ENCODE measurements around the gene CD80. TPM values are rescaled to one million over a fixed set of nuclear protein-coding genes. Genes with fewer than 3 reads are reported as not detected.

The CD80 gene
- total RNA-seq, 1 donor, result not detected

DNA sequence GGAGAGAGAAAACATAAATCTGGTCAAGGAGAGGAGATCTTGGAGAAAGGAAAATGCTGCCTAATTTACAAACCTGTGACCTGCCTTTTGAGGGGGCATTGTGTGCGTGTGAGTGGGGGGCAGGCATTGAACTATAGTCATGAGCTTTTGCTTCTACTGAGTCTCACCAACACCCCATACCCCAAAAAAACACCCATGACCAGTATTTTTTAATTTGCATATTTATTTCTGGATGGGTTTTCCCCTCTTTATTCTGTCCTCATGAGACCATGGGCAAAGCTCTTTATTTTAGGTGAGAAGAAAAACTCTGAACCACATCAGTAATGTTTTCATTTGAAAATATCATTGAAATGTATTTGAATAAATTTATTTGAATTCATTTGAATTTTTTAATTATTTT lies 20.6 kb downstream of the CD80 start:
- H3K4me3 ChIP-seq (ENCODE audit: low read depth, low read length), result no peak overlapping the region
- TF ChIP-seq, protein P1, sequence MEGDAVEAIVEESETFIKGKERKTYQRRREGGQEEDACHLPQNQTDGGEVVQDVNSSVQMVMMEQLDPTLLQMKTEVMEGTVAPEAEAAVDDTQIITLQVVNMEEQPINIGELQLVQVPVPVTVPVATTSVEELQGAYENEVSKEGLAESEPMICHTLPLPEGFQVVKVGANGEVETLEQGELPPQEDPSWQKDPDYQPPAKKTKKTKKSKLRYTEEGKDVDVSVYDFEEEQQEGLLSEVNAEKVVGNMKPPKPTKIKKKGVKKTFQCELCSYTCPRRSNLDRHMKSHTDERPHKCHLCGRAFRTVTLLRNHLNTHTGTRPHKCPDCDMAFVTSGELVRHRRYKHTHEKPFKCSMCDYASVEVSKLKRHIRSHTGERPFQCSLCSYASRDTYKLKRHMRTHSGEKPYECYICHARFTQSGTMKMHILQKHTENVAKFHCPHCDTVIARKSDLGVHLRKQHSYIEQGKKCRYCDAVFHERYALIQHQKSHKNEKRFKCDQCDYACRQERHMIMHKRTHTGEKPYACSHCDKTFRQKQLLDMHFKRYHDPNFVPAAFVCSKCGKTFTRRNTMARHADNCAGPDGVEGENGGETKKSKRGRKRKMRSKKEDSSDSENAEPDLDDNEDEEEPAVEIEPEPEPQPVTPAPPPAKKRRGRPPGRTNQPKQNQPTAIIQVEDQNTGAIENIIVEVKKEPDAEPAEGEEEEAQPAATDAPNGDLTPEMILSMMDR (IDR thresholded peaks at IDR 0.05; ENCODE audit: insufficient read depth, low read depth, low read length), result no peak
- DNase-seq (ENCODE audit: low read depth), result no peak

DNA sequence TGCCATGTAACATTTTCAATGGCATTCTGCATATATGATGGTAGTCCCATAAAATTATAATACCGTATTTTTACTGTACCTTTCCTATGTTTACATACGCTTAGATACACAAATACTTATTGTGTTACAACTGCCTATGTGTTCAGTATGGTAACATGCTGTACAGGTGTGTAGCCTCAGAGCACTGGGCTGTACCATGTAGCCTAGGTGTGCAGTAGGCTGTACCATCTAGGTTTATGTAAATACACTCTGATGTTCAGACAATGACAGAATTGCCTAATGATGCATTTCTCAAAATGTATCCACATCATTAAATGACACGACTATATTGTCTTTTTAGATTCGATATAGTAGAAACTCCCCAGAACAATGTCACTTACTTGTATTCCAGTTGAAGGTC lies 22.7 kb downstream of the CD80 start:
- H3K4me3 ChIP-seq (ENCODE audit: low read depth, low read length), result no peak overlapping the region
- TF ChIP-seq, protein P1 (IDR thresholded peaks at IDR 0.05; ENCODE audit: insufficient read depth, low read depth, low read length), result no peak
- no peak for DNase-seq (ENCODE audit: low read depth)

DNA sequence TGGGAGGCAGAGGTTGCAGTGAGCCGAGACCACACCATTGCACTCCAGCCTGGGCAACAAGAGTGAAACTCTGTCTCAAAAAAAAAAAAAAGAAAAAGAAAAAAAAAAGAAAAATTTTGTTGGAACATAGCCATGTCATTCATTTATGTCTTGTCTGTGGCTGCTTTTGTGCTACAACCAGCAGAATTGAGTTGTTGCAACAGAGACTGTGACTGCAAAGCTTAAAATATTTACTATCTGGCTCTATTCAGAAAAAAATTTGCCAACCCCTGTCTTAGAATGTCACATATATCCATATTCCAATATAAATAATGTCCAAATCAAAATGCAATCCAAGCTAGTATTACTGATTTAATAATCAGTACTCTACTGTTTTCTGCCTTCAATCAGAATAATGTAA lies 25.1 kb downstream of the CD80 start:
- TF ChIP-seq, protein P1 (IDR thresholded peaks at IDR 0.05; ENCODE audit: insufficient read depth, low read depth, low read length), result no peak
- DNase-seq (ENCODE audit: low read depth), result no peak
- no peak overlapping the region for H3K4me3 ChIP-seq (ENCODE audit: low read depth, low read length)

DNA sequence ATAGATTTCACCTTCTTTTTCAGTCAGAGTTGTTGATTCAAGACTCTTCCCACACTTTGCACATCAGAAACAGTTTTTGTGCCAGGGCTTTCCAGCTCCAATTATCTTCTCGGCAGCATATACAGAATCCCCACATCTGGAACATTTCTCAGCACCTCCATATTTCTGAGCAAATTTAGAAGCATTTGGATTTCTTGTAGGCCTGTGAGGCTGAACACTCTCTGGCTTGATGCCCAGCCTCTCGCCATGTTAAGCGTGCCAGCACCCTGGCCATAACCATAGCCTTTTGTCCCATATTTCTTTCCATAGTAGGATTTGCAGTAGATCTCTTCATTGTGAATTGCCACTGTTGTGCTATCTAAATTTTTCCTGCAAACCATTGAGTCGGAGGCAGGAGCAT lies 28.3 kb downstream of the CD80 start:
- TF ChIP-seq, protein P1 (IDR thresholded peaks at IDR 0.05; ENCODE audit: insufficient read depth, low read depth, low read length), result no peak
- no peak overlapping the region for H3K4me3 ChIP-seq (ENCODE audit: low read depth, low read length)
- no peak for DNase-seq (ENCODE audit: low read depth)

DNA sequence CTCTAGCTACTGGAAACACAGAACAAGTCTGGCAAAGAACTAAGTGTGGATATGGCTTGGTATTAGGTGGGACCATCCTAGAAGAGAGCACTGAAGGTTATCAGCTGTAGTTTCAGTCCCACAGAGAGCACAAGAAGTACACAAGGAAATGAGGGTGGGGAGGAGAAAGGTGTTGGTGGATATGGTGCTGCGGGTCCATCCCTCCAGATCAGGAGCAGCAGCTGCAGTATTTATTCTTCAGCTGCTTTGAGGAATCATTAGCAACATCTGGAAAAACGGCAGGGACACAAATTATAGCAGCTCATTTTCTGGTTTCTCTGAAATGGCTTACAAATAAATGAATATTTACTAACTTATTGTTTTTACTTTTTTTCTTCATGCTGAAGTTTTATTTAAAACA lies 29.0 kb downstream of the CD80 start:
- TF ChIP-seq, protein P1 (IDR thresholded peaks at IDR 0.05; ENCODE audit: insufficient read depth, low read depth, low read length), result no peak
- H3K4me3 ChIP-seq (ENCODE audit: low read depth, low read length), result no peak overlapping the region
- DNase-seq (ENCODE audit: low read depth), result no peak

DNA sequence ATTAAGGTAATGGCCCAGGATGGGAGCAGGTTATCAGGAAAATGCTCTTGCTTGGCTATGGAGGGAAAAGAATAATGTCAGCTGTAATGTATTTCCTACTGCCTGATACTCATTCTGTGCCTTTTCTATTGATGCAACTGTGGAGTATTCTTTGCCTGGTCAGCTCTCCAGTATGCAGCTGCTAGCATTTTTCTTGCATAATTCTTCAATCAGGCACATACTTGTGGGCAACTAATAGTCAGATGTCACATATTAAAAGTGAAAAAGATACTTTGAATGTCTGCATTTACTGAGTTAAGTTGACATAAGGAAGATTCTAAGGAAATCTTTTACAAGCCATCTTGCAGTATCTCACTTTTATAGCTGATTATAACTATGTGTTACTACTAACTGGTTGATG lies 29.5 kb downstream of the CD80 start:
- H3K4me3 ChIP-seq (ENCODE audit: low read depth, low read length), result no peak overlapping the region
- TF ChIP-seq, protein P1 (IDR thresholded peaks at IDR 0.05; ENCODE audit: insufficient read depth, low read depth, low read length), result no peak
- peak; percentile 63 for DNase-seq (ENCODE audit: low read depth)

DNA sequence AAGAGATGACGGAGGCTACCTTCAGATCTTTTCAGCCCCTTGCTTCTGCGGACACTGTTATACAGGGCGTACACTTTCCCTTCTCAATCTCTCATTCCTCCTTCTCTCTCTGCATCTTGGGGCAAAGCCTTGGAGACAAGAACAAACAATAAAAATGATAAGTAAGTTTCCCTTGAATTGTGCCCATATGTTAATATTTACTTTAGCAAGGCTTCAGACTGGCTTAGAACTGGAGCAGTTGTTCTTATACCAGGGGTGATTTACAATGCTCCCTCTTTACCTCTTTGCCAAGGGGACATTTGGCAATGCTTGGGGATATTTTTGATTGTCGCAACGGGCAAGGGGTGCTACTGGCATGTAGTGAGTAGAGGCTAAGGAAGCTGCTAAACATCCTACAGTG lies 31.7 kb downstream of the CD80 start:
- no peak for DNase-seq (ENCODE audit: low read depth)
- TF ChIP-seq, protein P1 (IDR thresholded peaks at IDR 0.05; ENCODE audit: insufficient read depth, low read depth, low read length), result no peak
- no peak overlapping the region for H3K4me3 ChIP-seq (ENCODE audit: low read depth, low read length)
